K562 (cell line): ENCODE measurements around the gene FIS1. TPM values are rescaled to one million over a fixed set of nuclear protein-coding genes. Genes with fewer than 3 reads are reported as not detected.
A peak's percentile ranks its signal among the peaks of the same experiment; 100 is the strongest.

Experiments used
- ARID1B ChIP-seq: fragments of 450-650 bp; IDR thresholded peaks from 2 replicates; pipeline ENCODE4 v1.6.1; 2016; ENCODE audit warnings: antibody characterized with exemption, mild to moderate bottlenecking, inconsistent platforms
- ARID2 ChIP-seq: fragments of 450-650 bp; IDR thresholded peaks from 2 replicates; pipeline ENCODE4 v1.6.1; 2017; ENCODE audit warnings: antibody characterized with exemption, mild to moderate bottlenecking
- ATF7 ChIP-seq: fragments of 450-650 bp; IDR thresholded peaks from 2 replicates; pipeline ENCODE4 v1.7.1; 2014; ENCODE audit warnings: mild to moderate bottlenecking, moderate library complexity
- BRCA1 ChIP-seq, 2 experiments: fragments of 450-650 bp in 1 of 2; sonication (generic) in 1 of 2; formaldehyde crosslinking in 1 of 2; IDR thresholded peaks; 2 replicates each; pipeline versions ENCODE4 v1.5.0 to v1.6.1; 2017 to 2020; ENCODE audit warnings: mild to moderate bottlenecking in 1 of 2, missing genetic modification reagents in 1 of 2
- CBFB ChIP-seq: sonication (generic); formaldehyde crosslinking; IDR thresholded peaks from 2 replicates; pipeline ENCODE4 v1.4.0; 2020; ENCODE audit warnings: mild to moderate bottlenecking, missing genetic modification reagents
- CREB3L1 ChIP-seq: fragments of 450-650 bp; IDR thresholded peaks from 2 replicates; pipeline ENCODE4 v1.6.1; 2014; ENCODE audit warnings: low read depth, mild to moderate bottlenecking, moderate library complexity, borderline replicate concordance
- DIDO1 ChIP-seq: fragments of 450-650 bp; IDR thresholded peaks from 2 replicates; pipeline ENCODE4 v1.6.1; 2016; ENCODE audit warnings: low read depth, missing biosample characterization, missing genetic modification characterization
- FOXJ2 ChIP-seq: fragments of 200-800 bp; sonication (Bioruptor generic); IDR thresholded peaks from 2 replicates; pipeline ENCODE4 v1.6.1; 2016; ENCODE audit warnings: missing genetic modification characterization, missing compliant biosample characterization
- HOXB6 ChIP-seq: fragments of 250-450 bp; sonication (Bioruptor Pico); IDR thresholded peaks from 2 replicates; pipeline ENCODE4 v1.5.1; 2022; ENCODE audit warnings: mild to moderate bottlenecking, borderline replicate concordance
- LCOR ChIP-seq: sonication (generic); formaldehyde crosslinking; IDR thresholded peaks from 2 replicates; pipeline ENCODE4 v1.8.0; 2022; ENCODE audit warnings: mild to moderate bottlenecking, missing genetic modification reagents
- RBFOX2 ChIP-seq: fragments of 200-400 bp; formaldehyde crosslinking; IDR thresholded peaks from 2 replicates; pipeline ENCODE4 v1.6.1; 2017; ENCODE audit warnings: low read depth, mild to moderate bottlenecking, low read length, moderate library complexity
- RBM14 ChIP-seq: fragments of 200-400 bp; formaldehyde crosslinking; IDR thresholded peaks from 2 replicates; pipeline ENCODE4 v1.6.1; 2018; ENCODE audit warnings: low read depth, mild to moderate bottlenecking, low read length, moderate library complexity, borderline replicate concordance; ENCODE audit not compliant: insufficient read depth
- RREB1 ChIP-seq: fragments of 250-450 bp; sonication (Bioruptor Pico); IDR thresholded peaks from 2 replicates; pipeline ENCODE4 v1.4.0; 2020
- TAF1 ChIP-seq: IDR thresholded peaks from 2 replicates; pipeline ENCODE4 v1.6.1; 2011; ENCODE audit warnings: mild to moderate bottlenecking, low read length, moderate library complexity; ENCODE audit not compliant: insufficient read depth, control insufficient read depth, severe bottlenecking; ENCODE audit errors: extremely low read depth
- TAF7 ChIP-seq: fragments of 450-650 bp; IDR thresholded peaks from 2 replicates; pipeline ENCODE4 v1.6.1; 2016; ENCODE audit warnings: missing genetic modification characterization, missing compliant biosample characterization
- TRIM24 ChIP-seq, 2 experiments: fragments of 450-650 bp; IDR thresholded peaks; 2 replicates each; pipeline ENCODE4 v1.6.1; 2016
- ZNF408 ChIP-seq: fragments of 250-450 bp; sonication (Bioruptor Pico); IDR thresholded peaks from 2 replicates; pipeline ENCODE4 v1.4.0; 2020; ENCODE audit warnings: low read depth, mild to moderate bottlenecking, moderate library complexity
- ZNF57 ChIP-seq: fragments of 450-650 bp; formaldehyde crosslinking; IDR thresholded peaks from 2 replicates; pipeline ENCODE4 v1.4.0; 2020; ENCODE audit warnings: mild to moderate bottlenecking, moderate library complexity
- polyA plus RNA-seq, 8 experiments: library from polyadenylated mRNA; depleted of rRNA in 4 of 8; stranded (reverse) in 5 of 8; unstranded in 3 of 8; fragments of >200 nt; fragmentation: Nextera tagmentation in 2 of 8; fragmentation: Illumina TruSeq in 1 of 8; extraction: Ambion mirVana in 2 of 8; extraction: Trizol in 1 of 8; gene quantifications; 2 replicates each; pipeline versions ENCODE4 v1.2.1 to v1.2.3, GENCODE V29; 2011 to 2014; ENCODE audit warnings: inconsistent platforms in 1 of 8, missing spikeins in 1 of 8
- total RNA-seq, 7 experiments: library from RNA; depleted of rRNA in 6 of 7; stranded (reverse); fragments of >200 nt in 6 of 7; fragmentation: Illumina TruSeq in 2 of 7; extraction: Trizol in 2 of 7; gene quantifications; 2 replicates each; pipeline versions ENCODE4 v1.2.1 to v1.2.3, GENCODE V29; 2011 to 2021; ENCODE audit warnings: low replicate concordance in 1 of 7
- TF ChIP-seq, protein P1 (sequence below): fragments of 450-650 bp; formaldehyde crosslinking; IDR thresholded peaks from 2 replicates; pipeline ENCODE4 v1.4.0; 2022; ENCODE audit warnings: missing genetic modification characterization

Gene FIS1
- total and polyA plus RNA-seq, 9 of the 15 experiments (the other 6 are each of a cell fraction or from before 2014, with no cell fraction given), result 86.0 to 257 (median 144) TPM

GRCh38 chr7:101251871-101252659 is 7.2 kb upstream of the FIS1 start (continued):
- TF ChIP-seq ARID1B (peak; percentile 62; the same call in 1 of the 2 replicates), CREB3L1 (peak; percentile 90), BRCA1 (IDR thresholded peaks at IDR 0.05) (no peak), BRCA1 (CRISPR knock-in tag; IDR thresholded peaks at IDR 0.05) (no peak; the same call in 1 of the 2 replicates), TRIM24 (IDR thresholded peaks at IDR 0.05) (peak in 1 of 2 experiments; percentile 6; a peak in 1 of 4 replicates), RREB1 (CRISPR knock-in tag) (peak; percentile 59; the same call in 1 of the 2 replicates), HOXB6 (CRISPR knock-in tag) (no peak), CBFB (0 out of 2 replicates have a peak, but pooled peaks have one; percentile 69), LCOR (CRISPR knock-in tag) (peak; percentile 42; the same call in 1 of the 2 replicates), ZNF408 (no peak), ARID2 (peak; percentile 45; the same call in 1 of the 2 replicates), TAF7 (tag) (peak; percentile 34; the same call in 1 of the 2 replicates), RBFOX2 (peak; percentile 87), FOXJ2 (no peak), ATF7 (peak; percentile 87), DIDO1 (0 out of 2 replicates have a peak, but pooled peaks have one; percentile 51), ZNF57 (no peak), TAF1 (peak; percentile 89), RBM14 (no peak)
- TF ChIP-seq, protein P1, sequence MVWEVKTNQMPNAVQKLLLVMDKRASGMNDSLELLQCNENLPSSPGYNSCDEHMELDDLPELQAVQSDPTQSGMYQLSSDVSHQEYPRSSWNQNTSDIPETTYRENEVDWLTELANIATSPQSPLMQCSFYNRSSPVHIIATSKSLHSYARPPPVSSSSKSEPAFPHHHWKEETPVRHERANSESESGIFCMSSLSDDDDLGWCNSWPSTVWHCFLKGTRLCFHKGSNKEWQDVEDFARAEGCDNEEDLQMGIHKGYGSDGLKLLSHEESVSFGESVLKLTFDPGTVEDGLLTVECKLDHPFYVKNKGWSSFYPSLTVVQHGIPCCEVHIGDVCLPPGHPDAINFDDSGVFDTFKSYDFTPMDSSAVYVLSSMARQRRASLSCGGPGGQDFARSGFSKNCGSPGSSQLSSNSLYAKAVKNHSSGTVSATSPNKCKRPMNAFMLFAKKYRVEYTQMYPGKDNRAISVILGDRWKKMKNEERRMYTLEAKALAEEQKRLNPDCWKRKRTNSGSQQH (CRISPR knock-in tag), result no peak
